Smooth muscle cell (in vitro differentiated cells): ENCODE data around the gene SBF2. TPM values are rescaled to one million over a fixed set of nuclear protein-coding genes. Genes with fewer than 3 reads are reported as not detected.

Experiments
- DNase-seq: peaks from one replicate; lab custom pipeline; 2025; ENCODE audit not compliant: unreplicated experiment; lab: John Stamatoyannopoulos, UW
- H2AFZ ChIP-seq: fragments of 200-600 bp; sonication (generic); 2 replicates; pipeline ENCODE4 v1.6.0; 2016; ENCODE audit warnings: antibody characterized with exemption, low read depth, mild to moderate bottlenecking
- H3F3A ChIP-seq: fragments of 200-600 bp; sonication (generic); 2 replicates; pipeline ENCODE4 v1.6.0; 2017; ENCODE audit warnings: antibody characterized with exemption, low read depth
- H3K27ac ChIP-seq: fragments of 200-600 bp; sonication (generic); 2 replicates; pipeline ENCODE4 v1.5.1; 2016; ENCODE audit warnings: low read depth, mild to moderate bottlenecking
- H3K27me3 ChIP-seq: fragments of 200-600 bp; sonication (generic); 2 replicates; pipeline ENCODE4 v1.6.1; 2016; ENCODE audit warnings: low read depth, mild to moderate bottlenecking
- H3K36me3 ChIP-seq: fragments of 200-600 bp; sonication (generic); 2 replicates; pipeline ENCODE4 v1.5.1; 2016; ENCODE audit warnings: low read depth
- H3K4me1 ChIP-seq: fragments of 200-600 bp; sonication (generic); 2 replicates; pipeline ENCODE4 v1.5.1; 2016; ENCODE audit warnings: low read depth
- H3K4me2 ChIP-seq: fragments of 200-600 bp; sonication (generic); 2 replicates; pipeline ENCODE4 v1.6.0; 2016; ENCODE audit warnings: mild to moderate bottlenecking
- H3K4me3 ChIP-seq: fragments of 200-600 bp; sonication (generic); 2 replicates; pipeline ENCODE4 v1.5.1; 2016; ENCODE audit warnings: mild to moderate bottlenecking
- H3K79me2 ChIP-seq: fragments of 200-600 bp; sonication (generic); 2 replicates; pipeline ENCODE4 v1.6.0; 2016; ENCODE audit warnings: low read depth, mild to moderate bottlenecking
- H3K9ac ChIP-seq: fragments of 200-600 bp; sonication (generic); 2 replicates; pipeline ENCODE4 v1.6.0; 2016; ENCODE audit warnings: low read depth
- H3K9me3 ChIP-seq: fragments of 200-600 bp; sonication (generic); replicated peaks from 2 replicates; pipeline ENCODE4 v1.5.1; 2016; ENCODE audit warnings: low read depth
- H4K20me1 ChIP-seq: fragments of 200-600 bp; sonication (generic); 2 replicates; pipeline ENCODE4 v1.6.0; 2016; ENCODE audit warnings: low read depth
- WGBS: methylation state at CpG from one replicate; pipeline ENCODE4 v1.1.7; 2016; ENCODE audit warnings: low lambda C conversion rate; 5-methylcytosine and 5-hydroxymethylcytosine counted together
- polyA plus RNA-seq: library from polyadenylated mRNA; unstranded; fragments of >200 nt; fragmentation: Nextera tagmentation; extraction: Ambion mirVana; gene quantifications from 2 replicates; pipeline ENCODE4 v1.2.1, GENCODE V29; 2016
- total RNA-seq: library from RNA; depleted of rRNA; stranded (reverse); fragments of >200 nt; gene quantifications from 2 replicates; pipeline ENCODE4 v1.2.3, GENCODE V29; 2014
- TF ChIP-seq, protein P1 (sequence below): fragments of 200-600 bp; sonication (generic); IDR thresholded peaks from 2 replicates; pipeline ENCODE4 v1.5.1; 2017; ENCODE audit warnings: borderline replicate concordance, mild to moderate bottlenecking, antibody characterized with exemption; ENCODE audit not compliant: insufficient read depth, poor library complexity, severe bottlenecking

The SBF2 gene
- total and polyA plus RNA-seq, 2 experiments from 2014 or later, result 19.0 to 80.7 TPM

DNA sequence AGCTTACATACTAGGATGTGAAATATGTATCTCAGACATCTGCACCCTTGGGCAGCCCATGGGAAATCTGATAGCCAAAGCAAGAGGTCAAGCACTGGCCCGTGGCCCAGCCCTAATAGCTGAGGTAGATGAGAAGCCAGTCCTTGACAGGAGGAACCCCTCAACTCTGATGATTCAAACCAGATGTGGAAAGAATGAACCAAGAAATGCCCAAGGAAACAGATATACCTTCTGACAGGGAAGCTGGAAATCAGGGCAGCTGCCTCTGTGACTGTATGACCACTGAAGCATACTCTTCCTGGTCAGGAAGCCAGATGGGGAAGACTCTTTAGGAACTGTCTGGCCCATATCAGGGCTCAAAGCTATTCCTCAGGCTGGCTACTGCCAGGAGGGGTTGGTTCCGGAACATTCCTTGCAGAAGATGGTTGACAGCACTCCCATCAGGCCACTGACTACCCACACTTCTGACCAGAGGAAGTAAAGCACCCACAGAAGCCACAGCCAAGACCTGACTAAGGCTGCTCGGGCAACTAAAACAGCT lies 506.0 kb downstream of the SBF2 start:
- no peak for DNase-seq
- H3K4me2 ChIP-seq, result no peak overlapping the region

DNA sequence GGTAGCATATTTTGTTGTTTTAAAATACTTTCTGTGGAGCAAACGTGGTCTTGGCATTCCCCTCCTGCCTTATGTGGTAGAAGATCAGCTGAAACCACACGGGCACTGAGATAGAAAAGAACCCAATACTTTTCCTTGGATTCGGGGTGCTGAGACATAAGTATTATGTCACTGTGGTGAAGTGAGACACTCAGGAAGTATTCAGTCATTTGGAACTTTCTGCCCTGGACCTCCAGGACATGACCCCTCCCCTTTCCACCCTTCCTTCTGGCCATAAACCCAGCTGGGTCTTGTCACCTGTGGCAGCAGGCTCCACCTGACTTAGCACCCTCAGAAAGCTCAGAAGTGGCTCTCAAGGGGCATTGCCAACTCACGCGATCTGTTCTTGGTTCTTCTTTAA lies 506.8 kb downstream of the SBF2 start:
- Histone ChIP-seq H3K36me3 (no peaks in the 10 kb centered on the region), H3K4me3 (no peak overlapping the region), H3K4me1 (no peaks in the 10 kb centered on the region), H3F3A (peaks cover 14% of the 10 kb centered on the region), H4K20me1 (no peaks in the 10 kb centered on the region), H3K9ac (no peak overlapping the region), H3K27me3 (no peaks in the 10 kb centered on the region), H2AFZ (no peak overlapping the region), H3K4me2 (no peak overlapping the region), H3K9me3 (no peaks in the 10 kb centered on the region), H3K79me2 (no peaks in the 10 kb centered on the region), H3K27ac (peak overlapping the region; percentile 36)
- 84% methylated on average over 5 of the region's 5 CpGs for WGBS
- no peak for DNase-seq
- TF ChIP-seq, protein P1, sequence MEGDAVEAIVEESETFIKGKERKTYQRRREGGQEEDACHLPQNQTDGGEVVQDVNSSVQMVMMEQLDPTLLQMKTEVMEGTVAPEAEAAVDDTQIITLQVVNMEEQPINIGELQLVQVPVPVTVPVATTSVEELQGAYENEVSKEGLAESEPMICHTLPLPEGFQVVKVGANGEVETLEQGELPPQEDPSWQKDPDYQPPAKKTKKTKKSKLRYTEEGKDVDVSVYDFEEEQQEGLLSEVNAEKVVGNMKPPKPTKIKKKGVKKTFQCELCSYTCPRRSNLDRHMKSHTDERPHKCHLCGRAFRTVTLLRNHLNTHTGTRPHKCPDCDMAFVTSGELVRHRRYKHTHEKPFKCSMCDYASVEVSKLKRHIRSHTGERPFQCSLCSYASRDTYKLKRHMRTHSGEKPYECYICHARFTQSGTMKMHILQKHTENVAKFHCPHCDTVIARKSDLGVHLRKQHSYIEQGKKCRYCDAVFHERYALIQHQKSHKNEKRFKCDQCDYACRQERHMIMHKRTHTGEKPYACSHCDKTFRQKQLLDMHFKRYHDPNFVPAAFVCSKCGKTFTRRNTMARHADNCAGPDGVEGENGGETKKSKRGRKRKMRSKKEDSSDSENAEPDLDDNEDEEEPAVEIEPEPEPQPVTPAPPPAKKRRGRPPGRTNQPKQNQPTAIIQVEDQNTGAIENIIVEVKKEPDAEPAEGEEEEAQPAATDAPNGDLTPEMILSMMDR, result no peak

More for the DNA sequence above, 506.0 kb downstream of the SBF2 start:
- Histone ChIP-seq H3K27ac (peak overlapping the region; percentile 36), H3F3A (peaks cover 14% of the 10 kb centered on the region), H3K79me2 (no peaks in the 10 kb centered on the region), H4K20me1 (no peaks in the 10 kb centered on the region), H3K27me3 (no peaks in the 10 kb centered on the region), H2AFZ (no peak overlapping the region), H3K36me3 (no peaks in the 10 kb centered on the region), H3K4me1 (no peaks in the 10 kb centered on the region), H3K9me3 (no peaks in the 10 kb centered on the region), H3K4me3 (no peak overlapping the region), H3K9ac (no peak overlapping the region)
- TF ChIP-seq, protein P1, result no peak
- WGBS, result 61% methylated on average over 3 of the region's 3 CpGs

- H3K9me3 ChIP-seq, result no peaks in the 10 kb centered on the region
- H3F3A ChIP-seq, result peaks cover 14% of the 10 kb centered on the region
- H3K4me1 ChIP-seq, result no peaks in the 10 kb centered on the region
- H3K36me3 ChIP-seq, result peaks cover 3% of the 10 kb centered on the region
- H3K9ac ChIP-seq, result no peak overlapping the region
- no peaks in the 10 kb centered on the region for H3K27me3 ChIP-seq
- 73% methylated on average over 6 of the region's 6 CpGs for WGBS
- no peak for DNase-seq
- H3K79me2 ChIP-seq, result no peaks in the 10 kb centered on the region
- H3K4me2 ChIP-seq, result peak overlapping the region; percentile 4
- TF ChIP-seq, protein P1, result no peak
- no peak overlapping the region for H3K4me3 ChIP-seq
- no peaks in the 10 kb centered on the region for H4K20me1 ChIP-seq
- H3K27ac ChIP-seq, result peak overlapping the region; percentile 49
- no peak overlapping the region for H2AFZ ChIP-seq
Observed at GRCh38 chr11:9784602-9785315, 509.3 kb downstream of the SBF2 start.
